HG03039 (cell line): ENCODE measurements around the gene CD37.
A peak's percentile ranks its signal among the peaks of the same experiment; 100 is the strongest.
"Not testable (repeated sequence)": the region's sequence is repeated elsewhere in the genome, so short reads cannot be mapped to it uniquely, and the experiment has no call there.

Source experiments
- ATAC-seq: cut with Tn5 transposase; IDR thresholded peaks from one replicate; pipeline ENCODE4 v1.9.1; 2021; ENCODE audit warnings: mild to moderate bottlenecking, moderate library complexity; ENCODE audit not compliant: unreplicated experiment

The CD37 gene, protein sequence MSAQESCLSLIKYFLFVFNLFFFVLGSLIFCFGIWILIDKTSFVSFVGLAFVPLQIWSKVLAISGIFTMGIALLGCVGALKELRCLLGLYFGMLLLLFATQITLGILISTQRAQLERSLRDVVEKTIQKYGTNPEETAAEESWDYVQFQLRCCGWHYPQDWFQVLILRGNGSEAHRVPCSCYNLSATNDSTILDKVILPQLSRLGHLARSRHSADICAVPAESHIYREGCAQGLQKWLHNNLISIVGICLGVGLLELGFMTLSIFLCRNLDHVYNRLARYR

DNA sequence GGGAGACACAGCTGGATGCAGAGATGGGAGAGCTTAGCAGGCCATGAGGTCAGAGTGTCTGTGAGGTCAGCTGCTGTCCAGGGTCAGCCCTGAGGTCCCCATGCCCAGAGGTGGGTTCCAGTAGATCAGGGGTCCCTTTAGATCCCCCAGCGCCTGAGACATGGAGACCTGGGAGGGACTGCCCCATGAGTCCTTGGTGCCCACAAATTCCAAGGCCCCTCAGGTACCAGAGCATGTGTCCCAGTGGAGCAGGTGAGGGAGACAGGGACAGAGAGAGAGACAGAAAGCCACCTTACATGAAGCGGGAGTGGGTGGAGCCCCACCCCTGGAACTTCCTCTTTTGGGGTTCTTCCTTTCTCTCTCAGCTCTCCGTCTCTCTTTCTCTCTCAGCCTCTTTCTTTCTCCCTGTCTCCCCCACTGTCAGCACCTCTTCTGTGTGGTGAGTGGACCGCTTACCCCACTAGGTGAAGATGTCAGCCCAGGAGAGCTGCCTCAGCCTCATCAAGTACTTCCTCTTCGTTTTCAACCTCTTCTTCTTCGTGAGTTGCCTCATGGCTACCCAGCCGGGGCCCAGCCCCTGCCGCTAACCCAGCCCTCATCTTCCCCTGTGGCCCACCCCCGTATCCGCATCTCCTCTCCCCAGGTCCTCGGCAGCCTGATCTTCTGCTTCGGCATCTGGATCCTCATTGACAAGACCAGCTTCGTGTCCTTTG, at the start of gene CD37:
Gene CD37 (plus strand): TSS at position 336 of the 713 bp plus-strand sequence. CDS start 135 bp downstream, at position 471.
- no peak for ATAC-seq

DNA sequence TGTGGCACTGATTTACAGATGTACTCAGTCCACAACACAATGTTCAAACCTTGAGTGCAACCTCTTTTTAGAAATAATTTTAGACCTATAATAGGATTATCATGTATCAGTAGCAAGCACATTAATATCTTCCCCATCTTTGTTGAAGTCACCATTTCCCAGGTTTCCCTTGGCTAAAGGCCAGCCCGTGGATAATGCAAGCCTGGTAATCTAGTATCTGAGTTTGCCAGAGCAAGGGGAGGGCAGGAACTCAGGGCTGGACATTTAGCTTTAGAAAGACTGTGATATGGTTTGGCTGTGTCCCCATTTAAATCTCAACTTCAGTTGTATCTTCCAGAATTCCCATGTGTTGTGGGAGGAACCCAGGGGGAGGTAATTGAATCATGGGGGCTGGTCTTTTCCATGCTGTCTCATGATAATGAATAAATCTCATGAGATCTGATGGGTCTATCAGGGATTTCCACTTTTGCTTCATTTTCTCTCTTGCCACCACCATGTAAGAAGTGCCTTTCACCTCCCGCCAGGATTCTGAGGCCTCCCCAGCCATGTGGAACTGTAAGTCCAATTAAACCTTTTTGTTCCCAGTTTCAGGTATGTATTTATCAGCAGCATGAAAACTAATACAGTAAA, 48.0 kb upstream of the CD37 start:
- ATAC-seq = no peak

DNA sequence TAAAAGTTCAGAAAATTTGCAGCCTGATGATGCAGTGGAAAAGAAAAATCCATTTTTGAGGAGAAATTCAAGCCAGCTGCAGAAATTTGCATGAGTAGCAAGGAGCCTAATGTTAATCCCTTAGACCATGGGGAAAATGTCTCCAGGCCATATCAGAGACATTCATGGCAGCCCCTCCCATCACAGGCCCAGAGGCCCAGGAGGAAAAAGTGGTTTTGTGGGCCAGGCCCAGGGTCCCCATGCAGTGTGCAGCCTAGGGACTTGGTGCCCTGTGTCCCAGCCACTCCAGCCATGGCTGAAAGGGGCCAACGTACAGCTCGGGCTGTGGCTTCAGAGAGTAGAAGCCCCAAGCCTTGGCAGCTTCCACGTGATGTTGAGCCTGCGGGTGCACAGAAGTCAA, 47.0 kb upstream of the CD37 start:
- ATAC-seq = not testable (repeated sequence)

- not testable (repeated sequence) for ATAC-seq
These were observed 45.9 kb upstream of the CD37 start for GRCh38 chr19:49289286-49289685.

DNA sequence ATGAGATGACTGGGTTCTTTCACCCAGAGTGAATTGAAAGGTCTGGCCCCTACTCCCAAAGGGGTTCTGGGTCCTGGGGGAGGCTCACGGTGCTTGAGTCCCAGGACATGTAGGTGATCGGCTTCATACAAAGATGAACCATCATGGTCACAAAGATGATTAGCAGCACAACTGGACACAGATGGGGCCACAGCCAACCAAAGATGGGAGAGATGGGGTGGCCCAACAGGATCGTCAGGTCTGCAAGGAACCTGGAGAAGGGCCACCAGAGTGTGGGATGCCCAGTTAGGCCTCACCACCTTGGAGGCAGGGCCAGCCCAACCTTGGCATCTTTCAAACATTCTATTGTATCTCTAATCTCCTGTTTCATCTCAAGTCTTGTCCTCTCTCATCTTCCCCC, 44.7 kb upstream of the CD37 start:
- ATAC-seq = no peak

GRCh38 chr19:49294401-49294800, 40.8 kb upstream of the CD37 start:
- ATAC-seq = no peak

- no peak for ATAC-seq
These were observed 39.9 kb upstream of the CD37 start for GRCh38 chr19:49295208-49295880.

- no peak for ATAC-seq
These were observed 37.8 kb upstream of the CD37 start for GRCh38 chr19:49297403-49297802.

DNA sequence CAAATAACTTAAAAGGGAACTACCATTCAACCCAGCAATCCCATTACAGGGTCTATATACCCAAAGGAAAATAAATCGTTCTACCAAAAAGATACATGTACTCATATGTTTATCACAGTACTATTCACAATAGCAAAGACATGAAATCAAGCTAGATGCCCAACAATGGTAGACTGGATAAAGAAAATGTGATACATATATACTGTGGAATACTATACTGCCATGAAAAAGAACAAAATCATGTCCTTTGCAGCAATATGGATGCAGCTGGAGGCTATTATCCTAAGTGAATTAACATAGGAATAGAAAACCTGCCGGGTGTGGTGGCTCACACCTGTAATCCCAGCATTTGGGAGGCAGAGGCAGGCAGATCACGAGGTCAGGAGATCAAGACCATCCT, 36.6 kb upstream of the CD37 start:
- not testable (repeated sequence) for ATAC-seq

DNA sequence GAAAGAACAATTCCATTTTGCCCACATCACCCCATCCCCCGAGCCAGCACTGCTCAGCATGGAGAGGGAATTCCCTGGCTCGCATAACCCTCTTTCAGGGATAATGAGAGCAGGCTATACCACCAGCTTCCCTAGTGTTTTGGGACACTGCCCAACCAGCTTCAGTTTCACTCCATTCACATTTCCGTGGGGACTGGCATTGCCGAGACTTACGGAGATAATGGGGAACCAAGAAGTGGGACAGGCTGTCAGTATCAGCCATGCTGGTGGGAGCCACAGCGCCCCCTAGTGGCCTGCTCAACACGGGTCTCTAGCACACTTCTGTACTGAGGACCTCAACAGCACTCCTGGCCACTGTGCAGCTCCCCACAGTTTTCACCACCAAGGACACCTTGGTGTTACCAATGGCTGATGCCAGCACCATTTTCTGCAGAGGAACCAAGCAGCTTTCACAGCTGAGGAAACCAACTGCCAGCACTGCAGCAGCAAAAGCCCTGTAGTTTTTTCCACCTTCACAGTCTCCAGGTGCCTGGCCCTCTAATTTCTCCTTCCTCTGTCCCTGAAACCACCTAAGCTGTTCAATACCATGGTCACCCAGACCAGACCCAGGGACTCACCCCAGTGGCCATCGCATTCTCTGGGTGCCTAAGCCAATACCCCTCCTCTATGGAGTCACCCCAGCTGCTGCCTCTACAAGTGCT, 33.9 kb upstream of the CD37 start:
- peak; percentile 54 for ATAC-seq

- ATAC-seq = no peak
These were observed 33.3 kb upstream of the CD37 start for GRCh38 chr19:49301866-49302252.

DNA sequence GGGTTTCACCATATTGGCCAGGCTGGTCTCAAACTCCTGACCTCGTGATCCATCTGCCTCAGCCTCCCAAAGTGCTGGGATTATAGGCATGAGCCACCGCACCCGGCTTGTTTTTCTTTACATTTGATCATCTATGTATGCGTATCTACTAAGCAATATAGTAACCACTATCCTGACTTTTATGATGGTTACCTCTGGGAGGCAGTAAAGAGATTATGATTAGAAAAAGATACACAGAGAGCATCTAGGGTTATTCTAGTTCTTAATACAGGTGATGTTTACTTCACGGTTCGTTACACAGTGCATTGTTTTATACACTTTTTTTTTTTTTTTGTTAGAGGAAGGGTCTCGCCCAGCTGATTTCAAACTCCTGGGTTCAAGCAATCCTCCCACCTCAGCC, 28.5 kb upstream of the CD37 start:
- not testable (repeated sequence) for ATAC-seq

GRCh38 chr19:49309087-49309486, 26.1 kb upstream of the CD37 start:
- no peak for ATAC-seq

DNA sequence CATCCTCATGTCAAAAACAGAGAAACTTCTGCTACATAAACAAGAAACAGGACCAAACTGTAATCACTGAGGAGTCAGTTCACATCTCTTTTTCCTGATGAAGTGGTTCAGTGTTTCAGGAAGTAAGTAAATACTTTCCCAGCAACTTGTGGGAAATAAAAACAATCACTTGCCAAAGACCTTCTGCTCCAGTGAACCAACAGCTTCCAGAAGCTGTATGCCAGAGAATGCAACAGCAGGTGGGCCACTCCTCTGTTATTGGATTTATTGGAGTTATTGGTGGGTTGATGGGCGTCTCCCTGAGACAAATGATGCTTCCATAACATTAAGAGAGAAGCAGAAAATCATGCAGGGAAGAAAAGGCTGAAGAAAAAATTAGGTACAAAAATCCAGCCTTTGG, 20.1 kb upstream of the CD37 start:
- ATAC-seq = no peak

DNA sequence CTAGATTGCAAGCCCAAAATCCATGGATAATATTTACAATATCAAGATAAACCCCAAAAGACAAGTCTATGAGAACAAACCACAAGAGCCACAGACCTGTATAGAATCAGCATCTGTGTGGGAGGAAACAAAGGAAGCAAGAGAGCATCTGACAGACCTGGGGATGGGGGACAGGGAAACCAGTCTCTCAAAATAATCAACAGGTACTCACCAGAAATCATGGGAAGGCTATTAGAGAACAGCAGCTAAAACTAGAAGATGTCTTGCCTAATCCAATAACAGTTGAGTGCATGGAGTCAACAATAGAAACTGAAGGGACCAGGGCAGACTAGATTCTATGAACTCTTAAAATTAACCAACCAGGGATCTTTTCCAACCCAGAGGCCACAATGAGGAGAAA, 18.9 kb upstream of the CD37 start:
- no peak for ATAC-seq

DNA sequence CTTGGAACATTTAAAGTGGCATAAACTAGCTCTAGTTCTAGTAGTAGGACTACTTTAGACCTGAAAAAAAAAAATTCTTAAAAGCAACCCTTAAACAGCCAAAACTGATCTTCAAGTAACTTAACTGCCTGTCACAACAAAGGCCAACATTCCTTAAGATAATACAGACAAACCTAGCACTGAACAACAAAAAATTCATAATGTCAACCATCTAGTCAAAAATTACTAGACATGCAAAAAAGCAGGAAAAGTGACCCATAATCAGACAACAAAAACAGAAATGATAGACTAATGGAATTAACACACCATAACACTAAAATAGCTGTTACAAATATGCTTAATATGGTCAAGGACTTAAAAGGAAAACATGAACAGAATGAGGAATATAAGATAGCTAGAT, 16.9 kb upstream of the CD37 start:
- no peak for ATAC-seq

DNA sequence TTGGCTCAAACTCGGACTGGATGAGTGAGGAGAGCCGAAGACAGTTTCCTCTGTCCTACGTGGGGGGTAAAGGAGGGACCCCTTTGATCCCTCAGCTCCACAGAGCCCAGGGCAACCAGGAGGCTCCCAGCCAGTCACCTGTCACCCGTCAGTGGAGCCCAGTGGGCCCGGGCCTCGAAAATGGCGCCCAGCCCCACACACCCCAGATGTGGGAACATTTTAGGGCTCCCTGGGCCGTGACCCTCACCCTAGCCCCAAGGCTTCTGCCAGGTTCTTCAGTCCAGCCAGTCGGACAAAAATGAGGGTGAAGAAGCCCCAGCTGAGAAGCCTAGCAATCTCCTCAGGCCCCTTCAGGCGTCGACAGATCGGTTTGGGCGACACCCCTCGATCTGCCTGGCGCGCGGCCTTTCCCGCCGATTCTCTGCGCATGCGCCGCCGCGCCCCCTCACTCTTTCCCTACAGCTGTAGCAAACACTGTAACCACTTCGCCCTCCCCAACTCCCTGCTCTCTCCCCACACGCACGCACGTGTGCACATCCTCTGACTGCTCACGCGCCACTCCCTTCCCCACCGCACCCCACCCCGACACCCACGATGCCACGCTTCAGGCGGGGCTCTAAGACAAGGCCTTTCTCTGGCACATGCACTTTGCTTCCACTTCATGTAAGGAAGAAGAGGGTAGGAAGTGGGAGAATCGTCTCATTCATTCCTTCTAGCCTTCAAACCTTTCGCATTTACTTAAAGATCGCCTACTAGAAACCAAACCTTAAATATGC, 10.2 kb upstream of the CD37 start, which contains the start of gene SLC6A16:
Gene SLC6A16 (minus strand): TSS at position 391 of the 776 bp plus-strand sequence. CDS start 13,844 bp downstream, outside the sequence.
- ATAC-seq = no peak

DNA sequence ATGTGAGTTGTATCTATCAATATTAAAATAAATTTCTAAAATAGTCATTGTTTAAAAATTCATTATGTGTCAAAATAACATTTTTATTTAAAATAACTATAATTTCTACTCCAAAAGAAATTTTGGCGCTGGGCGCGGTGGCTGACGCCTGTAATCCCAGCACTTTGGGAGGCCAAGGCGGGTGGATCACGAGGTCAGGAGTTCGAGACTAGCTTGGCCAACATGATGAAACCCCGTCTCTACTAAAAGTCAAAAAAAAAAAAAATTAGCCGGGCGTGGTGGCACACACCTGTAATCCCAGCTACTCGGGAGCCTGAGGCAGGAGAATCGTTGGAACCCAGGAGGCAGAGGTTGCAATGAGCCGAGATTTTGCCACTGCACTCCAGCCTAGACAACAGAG, 9.4 kb upstream of the CD37 start:
- ATAC-seq = not testable (repeated sequence)

DNA sequence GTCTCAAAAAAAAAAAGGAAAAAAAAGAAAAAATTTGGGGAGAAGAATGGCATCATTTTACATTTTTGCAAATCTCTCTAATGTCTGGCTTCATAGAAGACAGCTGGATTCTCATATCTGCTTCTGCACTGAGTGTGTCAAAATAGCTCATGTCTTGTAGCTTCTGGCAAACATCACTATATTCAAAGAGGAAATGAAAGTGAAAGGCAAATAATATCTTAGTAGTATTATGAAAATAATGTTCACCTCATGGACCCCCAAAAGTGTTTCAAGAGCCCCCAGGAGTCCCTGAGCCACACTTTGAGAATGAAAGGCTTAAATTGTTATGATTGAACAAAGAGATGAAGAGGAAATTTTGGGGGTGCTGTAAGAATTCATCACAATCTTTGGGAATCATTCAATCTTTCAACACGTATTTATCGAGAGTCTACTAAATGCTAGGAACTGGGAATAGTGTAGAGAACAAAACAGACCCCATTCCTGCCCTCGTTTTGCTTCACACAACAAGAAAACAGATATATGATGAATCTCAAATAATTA, 9.0 kb upstream of the CD37 start:
- ATAC-seq = no peak
